ENCODE data around the gene RINL. TPM values are rescaled to one million over a fixed set of nuclear protein-coding genes. Genes with fewer than 3 reads are reported as not detected.
"Not testable (repeated sequence)": the region's sequence is repeated elsewhere in the genome, so short reads cannot be mapped to it uniquely, and the experiment has no call there.

The RINL gene
- total RNA-seq, 1 experiment from 2014 or later = 4.8 TPM

GRCh38 chr19:38837656-38838121 lies 40.4 kb downstream of the RINL start:
- no peak for DNase-seq (ENCODE audit: extremely low read depth, low read depth)

- no peak for DNase-seq (ENCODE audit: extremely low read depth, low read depth)
Observed at GRCh38 chr19:38836983-38837626, 41.0 kb downstream of the RINL start.

GRCh38 chr19:38836159-38836982 lies 41.7 kb downstream of the RINL start:
- DNase-seq (ENCODE audit: extremely low read depth, low read depth) = no peak

- no peak for DNase-seq (ENCODE audit: extremely low read depth, low read depth)
Observed at GRCh38 chr19:38834590-38834989, 43.5 kb downstream of the RINL start.

- no peak for DNase-seq (ENCODE audit: extremely low read depth, low read depth)
Observed at GRCh38 chr19:38834104-38834490, 44.0 kb downstream of the RINL start.

- DNase-seq (ENCODE audit: extremely low read depth, low read depth) = no peak
Observed at GRCh38 chr19:38833092-38833425, 45.0 kb downstream of the RINL start.

- no peak for DNase-seq (ENCODE audit: extremely low read depth, low read depth)
Observed at GRCh38 chr19:38831142-38831605, 46.9 kb downstream of the RINL start.

GRCh38 chr19:38830039-38830733 lies 47.9 kb downstream of the RINL start:
- DNase-seq (ENCODE audit: extremely low read depth, low read depth) = no peak

GRCh38 chr19:38829203-38829602 lies 48.9 kb downstream of the RINL start:
- DNase-seq (ENCODE audit: extremely low read depth, low read depth) = not testable (repeated sequence)

GRCh38 chr19:38826856-38827551 lies 51.1 kb downstream of the RINL start:
- no peak for DNase-seq (ENCODE audit: extremely low read depth, low read depth)

- not testable (repeated sequence) for DNase-seq (ENCODE audit: extremely low read depth, low read depth)
Observed at GRCh38 chr19:38825936-38826335, 52.1 kb downstream of the RINL start.

GRCh38 chr19:38821230-38821825 lies 56.7 kb downstream of the RINL start:
- not testable (repeated sequence) for DNase-seq (ENCODE audit: extremely low read depth, low read depth)

- DNase-seq (ENCODE audit: extremely low read depth, low read depth) = no peak
Observed at GRCh38 chr19:38819231-38819920, 58.7 kb downstream of the RINL start.

Other genes starting within 250 kb of the RINL start
- gene ACTN4, start 230.6 kb downstream of the RINL start, total RNA-seq (2014; rRNA removed; shearing (Covaris generic)) = 145 and 155 TPM in 2 replicates
- 0.15 and 0.92 TPM in 2 replicates for gene CAPN12, start 133.8 kb downstream of the RINL start, total RNA-seq (2014; rRNA removed; shearing (Covaris generic))
- gene LGALS7, start 104.8 kb downstream of the RINL start, total RNA-seq (2014; rRNA removed; shearing (Covaris generic)) = not detected in 2 replicates
- not detected in 2 replicates for gene LGALS7B, start 89.1 kb downstream of the RINL start, total RNA-seq (2014; rRNA removed; shearing (Covaris generic))
- not detected in 2 replicates for gene LGALS4, start 65.3 kb downstream of the RINL start, total RNA-seq (2014; rRNA removed; shearing (Covaris generic))
- 63.2 and 80.0 TPM in 2 replicates for gene ECH1, start 46.5 kb downstream of the RINL start, total RNA-seq (2014; rRNA removed; shearing (Covaris generic))
- gene HNRNPL, start 28.3 kb downstream of the RINL start, total RNA-seq (2014; rRNA removed; shearing (Covaris generic)) = 236 and 238 TPM in 2 replicates
- 23.3 and 33.0 TPM in 2 replicates for gene SIRT2, start 21.3 kb upstream of the RINL start, total RNA-seq (2014; rRNA removed; shearing (Covaris generic))
- gene NFKBIB, start 21.7 kb upstream of the RINL start, total RNA-seq (2014; rRNA removed; shearing (Covaris generic)) = 17.0 and 19.1 TPM in 2 replicates
- 0.20 TPM in 1 of 2 replicates, not detected in the other for gene CCER2, start 33.9 kb upstream of the RINL start, total RNA-seq (2014; rRNA removed; shearing (Covaris generic))
- 21.7 and 24.0 TPM in 2 replicates for gene SARS2, start 52.5 kb upstream of the RINL start, total RNA-seq (2014; rRNA removed; shearing (Covaris generic))
- gene MRPS12, start 52.7 kb upstream of the RINL start, total RNA-seq (2014; rRNA removed; shearing (Covaris generic)) = 43.6 and 61.2 TPM in 2 replicates
- 7.9 and 11.1 TPM in 2 replicates for gene FBXO17, start 97.5 kb upstream of the RINL start, total RNA-seq (2014; rRNA removed; shearing (Covaris generic))
- gene FBXO27, start 154.3 kb upstream of the RINL start, total RNA-seq (2014; rRNA removed; shearing (Covaris generic)) = 0.52 and 0.59 TPM in 2 replicates
- gene ACP7, start 206.1 kb upstream of the RINL start, total RNA-seq (2014; rRNA removed; shearing (Covaris generic)) = 0.12 and 0.32 TPM in 2 replicates
- 4.4 and 7.2 TPM in 2 replicates for gene PAK4, start 247.5 kb upstream of the RINL start, total RNA-seq (2014; rRNA removed; shearing (Covaris generic))

Data from NCI-H460 (cell line).